ENCODE measurements around the gene FIP1L1.

DNA sequence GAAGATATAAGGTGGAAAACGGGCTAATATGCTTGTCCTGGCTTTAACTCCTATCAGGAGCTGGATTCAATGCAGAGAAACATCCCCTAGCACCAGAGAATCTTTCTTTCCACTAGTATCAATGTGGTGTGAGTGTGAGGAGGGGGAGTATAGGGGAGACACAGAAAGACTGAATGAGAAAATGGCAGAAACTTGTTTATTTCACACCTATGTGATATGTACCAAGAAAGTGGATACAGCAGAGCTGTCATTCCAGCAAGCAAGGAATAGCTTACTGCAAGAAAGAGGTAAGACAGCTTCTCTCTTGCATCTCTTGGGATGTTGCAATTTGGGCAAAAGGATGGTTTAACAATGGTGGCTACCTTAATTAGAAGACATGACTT lies 108.2 kb downstream of the FIP1L1 start:
- TF ChIP-seq ZNF20 (CRISPR knock-in tag; IDR thresholded peaks at IDR 0.05) (no peak), NFYB (CRISPR knock-in tag; IDR thresholded peaks at IDR 0.05) (no peak), TCF12 (IDR thresholded peaks at IDR 0.05) (no peak), TCF12 (CRISPR knock-in tag; IDR thresholded peaks at IDR 0.05) (no peak)
- TF ChIP-seq, protein P1, sequence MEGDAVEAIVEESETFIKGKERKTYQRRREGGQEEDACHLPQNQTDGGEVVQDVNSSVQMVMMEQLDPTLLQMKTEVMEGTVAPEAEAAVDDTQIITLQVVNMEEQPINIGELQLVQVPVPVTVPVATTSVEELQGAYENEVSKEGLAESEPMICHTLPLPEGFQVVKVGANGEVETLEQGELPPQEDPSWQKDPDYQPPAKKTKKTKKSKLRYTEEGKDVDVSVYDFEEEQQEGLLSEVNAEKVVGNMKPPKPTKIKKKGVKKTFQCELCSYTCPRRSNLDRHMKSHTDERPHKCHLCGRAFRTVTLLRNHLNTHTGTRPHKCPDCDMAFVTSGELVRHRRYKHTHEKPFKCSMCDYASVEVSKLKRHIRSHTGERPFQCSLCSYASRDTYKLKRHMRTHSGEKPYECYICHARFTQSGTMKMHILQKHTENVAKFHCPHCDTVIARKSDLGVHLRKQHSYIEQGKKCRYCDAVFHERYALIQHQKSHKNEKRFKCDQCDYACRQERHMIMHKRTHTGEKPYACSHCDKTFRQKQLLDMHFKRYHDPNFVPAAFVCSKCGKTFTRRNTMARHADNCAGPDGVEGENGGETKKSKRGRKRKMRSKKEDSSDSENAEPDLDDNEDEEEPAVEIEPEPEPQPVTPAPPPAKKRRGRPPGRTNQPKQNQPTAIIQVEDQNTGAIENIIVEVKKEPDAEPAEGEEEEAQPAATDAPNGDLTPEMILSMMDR (CRISPR knock-in tag; IDR thresholded peaks at IDR 0.05), result no peak
